Natural killer cell (primary cell): ENCODE results near the gene ACOT7. TPM values are rescaled to one million over a fixed set of nuclear protein-coding genes. Genes with fewer than 3 reads are reported as not detected.

ENCODE experiments used
- ATAC-seq, 3 donors: fragments of 150-1000 bp in 2 of 3; fragments of 200-7000 bp in 1 of 3; cut with Tn5 transposase; 1 replicate in 1 of 3; 2 replicates in 2 of 3; pipeline ENCODE4 v1.10.0; 2021; ENCODE audit warnings: mild to moderate bottlenecking in 2 of 3, moderate library complexity in 2 of 3
- DNase-seq, 2 donors: peaks; one replicate each; pipeline versions ENCODE4 v3.0.0 to v3.0.0-alpha.2; 2013 to 2021; ENCODE audit warnings: mixed read lengths in 1 of 2
- H3K27ac ChIP-seq: one replicate; pipeline ENCODE4 v1.5.1; 2013; ENCODE audit warnings: mild to moderate bottlenecking, low read length
- H3K27me3 ChIP-seq: one replicate; pipeline ENCODE4 v1.6.1; 2013; ENCODE audit warnings: low read length; ENCODE audit not compliant: control insufficient read depth, insufficient read depth
- H3K36me3 ChIP-seq: one replicate; pipeline ENCODE4 v1.6.1; 2013; ENCODE audit warnings: low read length; ENCODE audit not compliant: control insufficient read depth, insufficient read depth
- H3K4me1 ChIP-seq: one replicate; pipeline ENCODE4 v1.6.1; 2013; ENCODE audit warnings: low read length; ENCODE audit not compliant: control insufficient read depth, insufficient read depth
- H3K4me3 ChIP-seq: one replicate; pipeline ENCODE4 v1.5.1; 2013; ENCODE audit warnings: low read length
- H3K9me3 ChIP-seq: one replicate; pipeline ENCODE4 v1.6.1; 2013; ENCODE audit warnings: low read length; ENCODE audit not compliant: control insufficient read depth, insufficient read depth
- H3K27ac Mint-ChIP-seq, 2 donors: one replicate each; pipeline ENCODE4 v1.8.0; 2022; ENCODE audit warnings: mild to moderate bottlenecking in 2 of 2, mixed read lengths in 2 of 2, moderate library complexity in 1 of 2
- H3K27me3 Mint-ChIP-seq, 2 donors: one replicate each; pipeline ENCODE4 v1.8.0; 2022; ENCODE audit warnings: low read depth in 2 of 2, mixed read lengths in 2 of 2
- H3K36me3 Mint-ChIP-seq: one replicate; pipeline ENCODE4 v1.8.0; 2022; ENCODE audit warnings: mixed read lengths
- H3K4me1 Mint-ChIP-seq, 2 donors: one replicate each; pipeline ENCODE4 v1.8.0; 2022; ENCODE audit warnings: mixed read lengths in 2 of 2
- H3K4me3 Mint-ChIP-seq: one replicate; pipeline ENCODE4 v1.8.0; 2022; ENCODE audit warnings: mild to moderate bottlenecking, moderate library complexity, mixed read lengths
- H3K9me3 Mint-ChIP-seq, 2 donors: one replicate each; pipeline ENCODE4 v1.8.0; 2022; ENCODE audit warnings: mixed read lengths in 2 of 2
- WGBS: methylation state at CpG from one replicate; pipeline ENCODE4 v1.1.7; 2013; ENCODE audit warnings: missing lambda C conversion rate; ENCODE audit not compliant: insufficient coverage; 5-methylcytosine and 5-hydroxymethylcytosine counted together
- intact Hi-C: fragments of 100-400 bp; cut with micrococcal nuclease; formaldehyde crosslinking; loops from one replicate; pipeline ENCODE4 v1.14.2; 2022
- total RNA-seq, 4 donors: library from RNA; stranded (reverse); fragments of 120-200 nt in 1 of 4; gene quantifications; one replicate each; pipeline versions ENCODE4 v1.2.3 to v1.2.4, GENCODE V29; 2013 to 2022
- TF ChIP-seq, protein P1 (sequence below): fragments of 200-600 bp; IDR thresholded peaks from one replicate; pipeline ENCODE4 v1.8.0; 2022; ENCODE audit warnings: antibody characterized with exemption

Gene ACOT7
- total RNA-seq, 3 donors from 2014 or later (not counting 1 experiment from before 2014, with no cell fraction given) = 11.5 to 16.9 (median 15.4) TPM

- H3K9me3 ChIP-seq = no peaks in the 10 kb centered on the region
- Mint-ChIP-seq H3K4me1 (no peaks in the 10 kb centered on the region), H3K4me3 (no peak overlapping the region), H3K27me3 (no peaks in the 10 kb centered on the region), H3K27ac (no peak overlapping the region), H3K9me3 (no peaks in the 10 kb centered on the region), H3K36me3 (no peaks in the 10 kb centered on the region)
- no peak overlapping the region for H3K27ac ChIP-seq
- H3K27me3 ChIP-seq = no peaks in the 10 kb centered on the region
- intact Hi-C loops = no loop called here
- 91% methylated on average over 21 of the region's 22 CpGs for WGBS
- no peak overlapping the region for H3K4me3 ChIP-seq
- ATAC-seq (no peak), DNase-seq (no peak)
- TF ChIP-seq, protein P1, sequence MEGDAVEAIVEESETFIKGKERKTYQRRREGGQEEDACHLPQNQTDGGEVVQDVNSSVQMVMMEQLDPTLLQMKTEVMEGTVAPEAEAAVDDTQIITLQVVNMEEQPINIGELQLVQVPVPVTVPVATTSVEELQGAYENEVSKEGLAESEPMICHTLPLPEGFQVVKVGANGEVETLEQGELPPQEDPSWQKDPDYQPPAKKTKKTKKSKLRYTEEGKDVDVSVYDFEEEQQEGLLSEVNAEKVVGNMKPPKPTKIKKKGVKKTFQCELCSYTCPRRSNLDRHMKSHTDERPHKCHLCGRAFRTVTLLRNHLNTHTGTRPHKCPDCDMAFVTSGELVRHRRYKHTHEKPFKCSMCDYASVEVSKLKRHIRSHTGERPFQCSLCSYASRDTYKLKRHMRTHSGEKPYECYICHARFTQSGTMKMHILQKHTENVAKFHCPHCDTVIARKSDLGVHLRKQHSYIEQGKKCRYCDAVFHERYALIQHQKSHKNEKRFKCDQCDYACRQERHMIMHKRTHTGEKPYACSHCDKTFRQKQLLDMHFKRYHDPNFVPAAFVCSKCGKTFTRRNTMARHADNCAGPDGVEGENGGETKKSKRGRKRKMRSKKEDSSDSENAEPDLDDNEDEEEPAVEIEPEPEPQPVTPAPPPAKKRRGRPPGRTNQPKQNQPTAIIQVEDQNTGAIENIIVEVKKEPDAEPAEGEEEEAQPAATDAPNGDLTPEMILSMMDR = no peak
- H3K4me1 ChIP-seq = no peaks in the 10 kb centered on the region
- H3K36me3 ChIP-seq = no peaks in the 10 kb centered on the region
Observed at GRCh38 chr1:6269720-6270400, 123.7 kb downstream of the ACOT7 start.

- Histone ChIP-seq H3K36me3 (no peaks in the 10 kb centered on the region), H3K27me3 (no peaks in the 10 kb centered on the region), H3K27ac (no peak overlapping the region), H3K4me1 (no peaks in the 10 kb centered on the region), H3K9me3 (no peaks in the 10 kb centered on the region), H3K4me3 (no peak overlapping the region)
- Mint-ChIP-seq H3K36me3 (no peaks in the 10 kb centered on the region), H3K27me3 (no peaks in the 10 kb centered on the region), H3K9me3 (no peaks in the 10 kb centered on the region), H3K27ac (no peak overlapping the region), H3K4me3 (no peak overlapping the region), H3K4me1 (no peaks in the 10 kb centered on the region)
- intact Hi-C loops = no loop called here
- ATAC-seq (no peak), DNase-seq (no peak)
- TF ChIP-seq, protein P1 = no peak
- WGBS = 98% methylated on average over 14 of the region's 14 CpGs
Observed at GRCh38 chr1:6269296-6269695, 124.3 kb downstream of the ACOT7 start.

DNA sequence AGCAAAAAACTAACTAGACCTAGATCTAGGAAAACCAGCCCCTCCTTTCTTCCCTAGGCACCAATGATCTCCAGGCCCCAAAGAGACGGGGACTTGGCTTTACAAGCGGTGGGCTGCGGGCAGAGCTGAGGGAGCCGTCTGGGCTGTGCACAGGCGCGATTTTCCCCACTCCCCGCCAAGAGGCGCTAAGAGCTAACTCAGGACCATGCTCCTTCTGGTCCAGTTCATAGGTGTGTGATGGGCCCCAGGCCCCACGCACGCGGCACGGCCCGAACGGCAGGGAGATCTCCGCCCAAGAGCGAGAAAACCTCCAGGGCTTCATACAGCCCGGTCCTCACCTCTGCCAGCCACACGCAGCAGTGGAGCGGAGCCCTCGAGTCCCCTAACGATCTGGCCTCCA, 125.2 kb downstream of the ACOT7 start:
- Mint-ChIP-seq H3K4me3 (no peak overlapping the region), H3K27me3 (no peaks in the 10 kb centered on the region), H3K27ac (no peak overlapping the region), H3K36me3 (no peaks in the 10 kb centered on the region), H3K4me1 (no peaks in the 10 kb centered on the region), H3K9me3 (no peaks in the 10 kb centered on the region)
- ATAC-seq (no peak), DNase-seq (no peak)
- 95% methylated on average over 21 of the region's 21 CpGs for WGBS
- Histone ChIP-seq H3K36me3 (no peaks in the 10 kb centered on the region), H3K4me1 (no peaks in the 10 kb centered on the region), H3K9me3 (no peaks in the 10 kb centered on the region), H3K27me3 (no peaks in the 10 kb centered on the region), H3K27ac (no peak overlapping the region), H3K4me3 (no peak overlapping the region)
- intact Hi-C loops = no loop called here
- TF ChIP-seq, protein P1 = no peak
